ENCODE results near the gene PRKRA.
"Not testable (repeated sequence)": the region's sequence is repeated elsewhere in the genome, so short reads cannot be mapped to it uniquely, and the experiment has no call there.

PRKRA gene
- 19.8 to 40.1 (median 29.1) reads per million in 17 experiments for total RNA-seq

DNA sequence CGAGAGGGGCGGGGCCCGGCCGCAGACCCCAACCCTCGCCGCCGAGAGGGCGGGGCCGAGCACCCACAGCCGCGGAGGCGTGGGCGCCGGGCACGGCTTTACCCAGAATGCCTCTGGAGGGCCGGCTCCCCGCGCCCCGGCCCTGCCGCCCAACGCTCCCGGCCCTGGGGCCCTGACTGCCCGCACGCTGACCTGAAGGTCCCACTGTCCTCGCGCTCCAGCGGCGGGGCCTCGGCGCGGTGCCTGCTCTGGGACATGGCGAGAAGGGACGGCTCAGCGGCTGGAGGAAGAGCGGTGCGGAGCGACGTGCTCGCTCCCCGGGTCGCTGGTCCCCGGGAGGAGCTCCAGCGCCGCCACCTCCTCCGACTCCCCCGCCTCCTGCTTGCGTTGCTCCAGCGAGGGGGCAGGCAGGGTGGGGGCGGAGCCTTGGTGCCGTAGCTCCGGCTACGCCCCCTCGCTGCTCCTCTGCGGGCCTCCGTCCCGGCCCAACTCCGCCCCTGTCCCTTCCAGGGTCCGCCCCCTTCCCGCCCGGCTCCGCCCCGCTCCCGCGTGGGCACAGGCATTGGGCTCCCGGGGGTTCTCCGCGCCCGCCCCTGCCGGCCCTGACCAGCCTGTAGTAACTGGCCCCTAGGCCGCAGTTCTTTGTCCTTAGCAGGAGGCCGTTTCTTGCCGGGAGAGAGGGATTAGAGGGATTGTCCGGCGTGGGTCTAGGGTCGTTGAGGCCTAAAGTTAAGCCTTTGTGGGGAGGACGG lies at the start of gene PRKRA, which contains the start of gene PJVK:
Gene PRKRA (minus strand): TSS at position 402 of the 752 bp plus-strand sequence. CDS start 145 bp downstream, at position 257.
Gene PJVK (plus strand): TSS at position 605 of the 752 bp plus-strand sequence. CDS start 2,032 bp downstream, outside the sequence.
- DNase-seq, result peak; percentile 98 to 100 (median 98)

DNA sequence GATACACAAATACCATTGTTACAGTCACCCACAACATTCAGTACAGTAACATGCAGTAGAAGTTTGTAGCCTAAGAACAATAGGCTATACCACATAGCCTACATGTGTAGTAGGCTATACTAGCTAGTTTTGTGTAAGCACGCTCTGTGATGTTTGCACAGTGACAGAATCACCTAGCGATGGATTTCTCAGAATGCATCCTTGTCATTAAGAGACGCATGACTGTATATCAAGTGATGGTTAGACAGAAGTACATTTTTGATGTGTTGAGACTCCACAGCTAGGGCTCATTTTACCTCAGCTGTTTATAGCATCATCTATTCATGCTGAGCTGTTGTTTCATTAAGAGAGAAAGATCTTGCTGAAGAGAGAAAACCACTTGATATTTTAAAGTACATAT lies 48.7 kb upstream of the PRKRA start:
- no peak for DNase-seq

DNA sequence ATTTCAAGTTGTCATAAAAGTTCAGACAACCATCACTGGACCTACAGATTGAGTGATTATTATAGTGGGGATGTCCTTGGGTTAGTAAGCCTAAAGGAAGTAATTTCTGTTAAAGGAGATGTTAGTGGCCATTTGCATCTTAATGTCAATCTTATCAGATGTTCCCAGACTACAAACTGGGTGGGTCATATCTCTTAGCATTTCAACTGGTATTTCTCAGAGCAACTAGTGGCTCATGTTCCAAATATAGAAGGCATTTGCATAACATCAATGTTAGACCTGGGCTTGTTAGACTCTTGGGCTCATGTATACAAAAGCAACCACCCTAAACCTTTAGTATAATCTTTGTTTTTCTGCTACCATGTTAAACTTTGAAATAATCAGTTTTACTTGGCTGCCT lies 47.2 kb upstream of the PRKRA start:
- no peak for DNase-seq

DNA sequence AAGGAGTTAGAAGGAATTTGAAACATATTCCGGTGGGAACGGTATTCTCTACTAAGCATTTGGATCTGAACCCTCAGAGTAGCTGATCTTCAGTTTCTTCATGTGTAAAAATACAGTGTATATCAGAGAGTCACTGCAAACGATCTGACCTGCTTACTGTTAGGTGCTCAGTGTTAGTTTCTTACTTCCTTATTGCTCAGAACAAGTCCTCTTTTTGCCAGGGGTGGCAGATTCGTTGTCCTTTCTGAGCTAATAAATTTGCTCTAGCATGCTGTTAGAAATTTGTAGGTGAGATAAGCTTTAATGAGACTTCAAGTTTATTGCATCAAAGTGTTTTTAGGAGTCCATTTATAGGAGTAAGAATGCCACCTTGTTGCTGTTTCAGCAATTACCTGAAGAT lies 45.1 kb upstream of the PRKRA start:
- no peak for DNase-seq

DNA sequence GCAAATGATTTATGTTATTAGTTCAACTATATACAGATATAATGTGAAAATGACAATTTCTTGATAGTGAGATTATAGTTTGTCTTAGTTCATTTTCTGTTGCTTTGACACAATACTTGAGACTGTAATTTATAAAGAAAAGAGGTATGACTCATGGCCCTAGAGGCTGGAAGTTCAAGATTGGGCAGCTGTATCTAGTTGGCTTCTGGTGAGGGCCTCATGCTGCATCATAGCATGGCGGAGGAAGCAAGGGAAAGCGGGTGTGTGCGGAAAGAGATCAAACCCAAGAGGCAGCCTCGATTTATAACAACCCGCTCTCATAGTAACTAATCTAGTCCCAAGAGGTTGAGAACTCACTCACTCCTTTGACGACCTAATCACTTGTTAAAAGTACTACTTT lies 40.6 kb upstream of the PRKRA start:
- no peak for DNase-seq

DNA sequence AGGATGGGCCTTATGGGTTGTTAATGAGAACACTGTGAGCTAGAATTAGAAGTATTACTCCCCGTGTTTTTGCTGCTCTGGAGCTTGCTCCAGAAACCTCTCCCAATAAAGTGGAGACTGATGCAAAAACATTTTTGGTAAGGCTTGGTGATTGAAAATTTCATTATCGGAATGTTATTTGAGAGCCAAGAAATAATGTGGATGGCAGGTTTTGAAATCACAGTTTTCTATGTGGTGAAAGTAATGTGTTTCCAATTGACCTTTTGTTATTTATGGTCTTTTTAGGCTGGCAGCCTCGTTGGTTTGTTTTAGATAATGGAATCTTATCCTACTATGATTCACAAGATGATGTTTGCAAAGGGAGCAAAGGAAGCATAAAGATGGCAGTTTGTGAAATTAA lies 34.4 kb upstream of the PRKRA start:
- no peak for DNase-seq

DNA sequence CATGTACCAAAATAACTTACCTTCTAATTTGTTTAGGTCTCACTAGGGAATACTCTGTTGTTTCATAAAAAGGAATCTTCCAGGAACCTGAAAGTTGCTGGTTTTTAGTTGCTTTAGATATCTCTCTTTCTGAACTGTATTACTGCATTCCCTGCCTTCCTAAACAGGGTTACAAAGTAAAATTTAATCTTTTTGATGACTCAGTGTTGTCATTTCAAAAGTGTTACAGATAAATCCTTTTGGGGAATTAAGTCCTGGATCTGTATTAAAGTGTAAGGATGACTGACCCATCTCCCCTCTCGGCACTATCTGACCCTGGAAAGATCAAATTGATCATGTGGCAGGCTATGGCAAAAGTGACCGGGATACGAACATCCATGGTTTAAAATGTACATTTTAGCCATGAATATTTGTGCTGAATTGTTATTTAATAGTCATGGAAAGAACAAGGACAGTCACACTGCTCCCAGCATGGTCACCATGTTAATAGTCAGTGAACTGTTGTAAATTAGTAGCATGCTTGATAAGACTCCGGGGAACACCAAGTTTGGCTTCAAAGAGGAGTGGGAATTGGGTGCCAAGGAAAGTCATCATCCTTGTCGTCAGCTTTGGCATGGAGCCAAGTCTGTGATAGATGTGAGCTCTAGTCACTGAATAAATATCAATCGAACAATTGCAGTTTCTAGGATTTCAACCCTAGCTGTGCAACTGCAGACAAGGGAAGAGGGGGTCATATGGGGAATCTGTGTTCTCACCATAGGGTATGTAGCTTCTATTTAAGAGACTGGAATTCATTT lies 33.5 kb upstream of the PRKRA start:
- DNase-seq, result no peak

DNA sequence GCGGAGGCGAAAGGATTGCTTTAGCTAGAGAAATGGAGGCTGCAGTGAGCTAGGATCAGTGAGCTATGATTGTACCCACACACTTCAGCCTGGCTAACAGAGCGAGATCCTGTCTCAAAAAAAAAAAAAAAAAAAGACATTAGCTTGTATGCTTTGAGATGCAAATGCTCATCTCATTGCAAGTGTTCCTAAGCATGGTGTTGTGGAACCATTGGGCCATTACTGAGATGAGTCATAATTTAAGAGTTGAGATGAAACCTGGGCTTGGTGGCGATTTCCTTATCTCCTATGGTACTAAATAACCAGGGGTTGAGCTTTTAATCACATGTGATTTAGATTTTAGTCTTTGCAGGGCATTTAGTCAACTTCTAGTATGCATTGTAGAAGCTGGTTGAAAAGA lies 31.5 kb upstream of the PRKRA start:
- DNase-seq, result peak in 1 of 4 experiments; percentile 11

DNA sequence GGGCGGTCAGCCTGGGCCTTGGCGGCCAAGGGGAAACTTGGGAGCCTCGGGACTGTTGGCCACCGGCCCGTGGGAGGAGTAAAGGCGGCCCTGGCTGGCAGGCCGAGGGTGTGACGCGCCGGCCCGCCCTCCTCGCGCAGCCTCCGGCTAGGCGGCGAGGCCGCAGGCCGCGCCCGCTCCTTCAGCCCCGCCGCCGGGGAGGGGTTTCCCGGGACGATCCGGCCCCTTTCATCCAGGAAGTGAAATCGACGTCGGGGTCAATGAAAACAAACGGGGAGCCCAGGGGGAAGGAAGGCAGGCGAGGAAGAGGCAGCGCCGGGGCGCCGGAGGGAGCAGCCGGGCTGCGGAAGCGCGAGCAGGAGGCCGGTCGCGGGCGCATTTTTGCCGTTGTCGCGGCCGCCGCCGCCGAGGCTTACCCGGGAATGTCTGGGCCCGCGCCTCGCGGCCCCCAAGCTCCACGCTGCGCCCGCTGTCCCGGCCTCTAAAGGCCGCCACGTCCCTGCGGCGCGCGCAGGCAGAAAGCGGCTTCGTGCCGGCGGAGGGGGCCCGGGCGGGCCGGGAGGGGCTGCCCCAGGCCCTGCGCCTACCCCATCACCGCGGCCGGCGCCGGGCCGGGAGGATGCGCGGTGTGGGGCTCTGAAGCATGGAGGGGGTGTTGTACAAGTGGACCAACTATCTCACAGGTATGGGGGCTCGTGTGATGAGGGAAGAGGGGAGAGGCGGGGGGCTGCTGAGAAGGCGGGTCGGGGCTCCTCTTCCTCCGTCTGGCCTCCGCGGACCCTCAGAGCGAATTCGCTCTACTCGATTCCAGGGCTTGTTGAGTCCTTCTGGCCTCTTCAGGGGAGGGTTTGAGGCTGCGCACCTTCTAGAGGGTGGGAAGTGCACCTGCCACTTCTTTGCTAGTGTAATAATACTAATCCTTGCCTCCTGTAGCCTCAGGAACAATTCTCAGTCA lies 29.5 kb upstream of the PRKRA start, which contains the start of gene PLEKHA3:
Gene PLEKHA3 (plus strand): TSS at position 231 of the 955 bp plus-strand sequence. CDS start 413 bp downstream, at position 644.
- peak; percentile 98 to 99 (median 99) for DNase-seq

DNA sequence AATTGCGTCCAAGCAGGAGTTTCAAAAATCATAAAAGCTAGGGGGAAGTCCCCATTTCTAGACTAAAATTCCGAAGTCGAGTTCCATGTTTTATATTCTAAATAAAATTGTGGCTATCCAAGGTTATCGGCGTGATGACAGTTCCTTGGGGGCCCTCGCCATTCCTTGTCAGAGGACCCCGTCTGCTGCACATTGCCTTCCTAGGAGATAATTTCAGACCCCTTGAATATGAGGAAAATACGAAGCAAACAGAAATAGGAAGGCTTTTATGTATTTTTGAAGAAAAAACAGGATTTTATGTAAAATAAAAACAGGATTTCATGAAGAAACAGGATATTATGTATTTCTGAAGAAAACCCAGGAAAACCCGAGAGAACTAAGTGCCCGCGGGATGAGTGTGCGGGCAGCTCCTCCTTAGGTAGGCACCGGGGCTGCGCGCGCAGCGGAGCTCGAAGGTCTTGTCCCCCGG lies 28.8 kb upstream of the PRKRA start:
- DNase-seq, result no peak

DNA sequence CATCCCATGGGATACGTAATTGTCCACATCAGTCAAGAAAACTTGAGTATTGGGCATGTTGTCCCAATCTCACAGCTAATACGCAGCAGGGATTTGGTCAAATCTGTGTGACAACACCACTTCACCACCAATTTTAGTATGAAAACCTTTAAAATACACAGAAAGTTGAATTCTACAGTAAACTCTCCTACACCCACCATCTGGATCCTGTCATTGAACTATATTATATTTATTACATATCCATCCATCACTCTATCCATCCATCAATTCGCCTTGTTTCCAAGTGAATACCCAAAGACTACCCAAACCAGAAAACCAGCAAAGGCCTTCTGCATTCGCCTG lies 28.3 kb upstream of the PRKRA start:
- no peak for DNase-seq

DNA sequence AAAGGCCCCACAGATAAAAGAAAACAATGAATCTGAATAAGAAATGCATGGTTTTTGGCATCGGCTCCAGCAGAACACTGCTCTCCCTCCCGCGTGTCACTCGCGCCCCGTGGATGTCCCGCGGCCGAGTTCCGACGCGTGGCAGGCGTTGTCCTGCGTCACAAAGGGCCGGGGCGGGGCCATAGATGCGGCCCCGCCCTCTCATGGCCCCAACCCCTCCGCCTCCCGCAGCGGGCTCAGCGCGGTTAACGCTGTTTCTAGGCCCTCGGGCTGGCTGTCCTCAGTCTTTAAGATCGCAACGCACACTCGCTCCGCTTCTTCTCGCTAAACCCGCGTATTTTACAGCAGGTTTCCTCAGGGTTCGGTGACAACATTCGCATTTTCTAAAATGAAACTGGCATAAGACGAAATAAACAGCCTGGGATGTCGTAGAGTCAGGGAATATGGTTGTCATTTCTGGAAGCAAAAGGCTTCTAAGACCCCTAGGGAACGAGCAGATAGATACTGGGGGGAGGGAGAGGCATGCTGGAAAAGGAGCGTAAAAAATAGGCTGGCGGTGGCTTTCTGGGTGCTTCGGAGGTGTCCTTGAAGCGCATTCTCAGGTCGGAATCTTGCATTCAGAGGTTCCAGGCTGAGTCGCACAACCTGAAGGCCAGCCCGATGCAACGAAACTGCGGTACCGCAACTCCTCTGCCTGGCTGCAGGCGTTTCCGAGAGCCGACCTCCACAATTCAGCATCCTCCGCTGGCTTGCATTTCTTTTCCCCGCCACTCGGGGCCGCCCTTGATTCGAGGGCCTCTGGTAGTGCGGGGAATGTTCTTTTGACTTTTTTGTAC lies 27.7 kb upstream of the PRKRA start, which contains the start of gene FKBP7:
Gene FKBP7 (minus strand): TSS at position 162 of the 836 bp plus-strand sequence. CDS start 101 bp downstream, at position 61.
- DNase-seq, result peak; percentile 87 to 96 (median 94)

DNA sequence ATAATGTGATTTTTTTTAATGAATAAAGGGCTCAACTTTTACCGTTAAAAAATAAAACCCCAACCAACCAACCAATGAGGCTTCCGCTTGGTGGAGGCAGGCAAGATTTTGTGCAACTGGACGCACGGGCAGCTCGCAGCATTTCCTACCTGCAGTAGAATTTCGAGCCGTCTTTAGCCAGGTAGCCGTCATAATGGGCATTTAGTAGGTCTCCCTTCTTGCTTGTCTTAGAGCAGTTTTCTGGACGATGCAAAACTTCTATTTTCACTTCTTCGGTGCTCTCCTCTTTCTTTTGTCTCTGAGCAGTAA lies 27.1 kb upstream of the PRKRA start:
- DNase-seq, result peak in 3 of 4 experiments; percentile 23 to 31 (median 31)

DNA sequence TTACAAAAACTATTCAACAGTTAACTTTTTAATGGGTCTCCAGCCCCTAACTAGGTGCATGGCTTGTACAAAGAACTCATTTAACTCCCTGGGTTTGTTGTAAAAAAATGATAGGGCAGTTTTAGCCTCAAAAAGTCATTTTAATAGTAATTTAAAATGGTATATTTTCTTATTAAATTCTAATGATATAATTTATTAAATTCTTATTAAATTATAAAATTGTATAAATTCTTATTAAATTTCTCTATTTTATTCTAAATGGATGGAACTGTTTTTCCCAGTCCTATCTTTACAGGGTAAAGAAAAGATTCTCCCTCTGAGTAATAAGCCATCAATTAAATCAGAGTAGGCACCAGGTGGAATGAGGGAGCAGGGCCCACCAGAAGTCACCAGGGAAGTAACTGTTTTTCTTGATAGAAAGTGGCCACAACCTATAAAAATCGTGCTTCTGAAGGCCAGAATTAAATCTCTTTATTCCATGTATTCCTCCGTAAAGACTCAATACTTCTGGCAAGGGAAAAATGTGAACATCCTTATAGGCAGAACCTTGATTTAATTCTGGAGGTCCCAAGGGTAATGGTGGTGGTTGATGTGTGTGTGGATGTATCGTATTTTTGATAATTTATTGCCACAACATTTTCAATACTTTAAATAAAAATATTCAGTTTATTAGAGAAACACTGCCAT lies 26.6 kb upstream of the PRKRA start:
- no peak for DNase-seq

DNA sequence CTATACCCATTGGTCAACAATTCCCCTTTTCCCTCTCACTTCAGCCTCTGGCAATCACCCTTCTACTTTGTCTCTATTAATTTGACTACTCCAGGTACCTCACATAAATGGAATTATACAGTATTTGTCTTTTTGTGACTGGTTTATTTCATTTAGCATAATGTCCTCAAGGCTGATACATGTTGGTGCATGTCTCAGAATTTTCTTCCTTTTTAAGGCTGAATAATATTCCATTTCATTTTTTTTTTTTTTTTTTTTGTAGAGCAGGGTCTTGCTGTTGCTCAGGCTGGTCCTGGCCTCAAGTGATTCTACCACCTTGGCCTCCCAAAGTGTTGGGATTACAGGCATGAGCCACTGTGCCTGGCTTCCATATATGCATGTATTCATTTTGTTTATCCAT lies 25.5 kb upstream of the PRKRA start:
- no peak for DNase-seq

DNA sequence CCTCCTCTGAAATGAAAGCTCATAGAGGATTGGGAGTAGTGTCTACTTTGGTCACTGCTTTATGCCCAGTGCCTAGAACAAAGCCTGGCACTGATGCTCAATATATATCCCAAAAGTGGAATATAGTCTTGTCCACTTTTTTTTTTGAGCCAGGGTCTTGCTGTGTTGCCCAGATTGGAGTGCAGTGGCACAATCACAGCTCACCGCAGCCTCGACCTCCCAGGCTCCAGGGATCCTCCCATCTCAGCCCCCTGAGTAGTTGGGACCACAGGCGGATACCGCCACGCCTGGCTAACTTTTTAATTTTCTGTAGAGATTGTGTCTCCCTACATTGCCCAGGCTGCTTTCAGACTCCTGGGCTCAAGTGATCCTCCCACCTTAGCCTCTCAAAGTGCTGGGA lies 23.6 kb upstream of the PRKRA start:
- DNase-seq, result no peak

DNA sequence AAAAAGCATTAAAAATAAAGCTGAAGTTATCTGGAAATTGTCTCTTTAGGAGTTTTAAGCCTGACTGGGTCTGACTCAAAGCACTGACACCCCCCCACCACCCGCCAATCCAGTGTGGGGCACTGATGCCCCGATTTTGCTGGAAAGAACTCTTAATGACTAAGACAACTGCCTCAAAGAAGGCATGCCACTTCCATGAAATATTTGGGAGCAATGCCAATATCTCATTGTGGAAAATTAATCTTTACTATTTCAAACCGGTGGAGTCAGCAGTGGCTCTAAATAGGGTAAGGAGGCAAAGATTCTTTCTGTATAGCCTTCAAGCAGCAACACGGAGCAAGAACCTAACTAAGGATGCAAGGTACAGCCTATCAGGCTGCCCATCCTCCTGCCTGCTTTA lies 23.0 kb upstream of the PRKRA start:
- no peak for DNase-seq

DNA sequence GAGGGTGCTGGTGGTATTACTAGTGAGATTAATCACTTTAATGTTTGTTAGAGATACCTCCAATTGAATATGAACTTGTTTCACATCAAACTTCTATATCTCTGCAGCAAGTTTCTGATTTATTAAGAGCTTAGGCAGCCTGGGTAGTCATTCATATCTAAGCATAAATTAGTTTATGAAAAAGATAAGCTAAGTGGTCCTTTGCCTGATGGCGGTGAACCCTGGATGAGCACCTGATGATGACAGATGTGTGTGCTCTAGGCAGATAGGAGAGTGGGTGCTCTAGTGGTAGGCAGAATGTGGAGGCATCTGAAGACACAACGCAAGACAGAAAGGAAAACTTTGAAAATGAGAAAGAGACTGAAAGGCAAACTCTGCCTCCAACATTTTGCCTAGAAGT lies 22.4 kb upstream of the PRKRA start:
- no peak for DNase-seq

DNA sequence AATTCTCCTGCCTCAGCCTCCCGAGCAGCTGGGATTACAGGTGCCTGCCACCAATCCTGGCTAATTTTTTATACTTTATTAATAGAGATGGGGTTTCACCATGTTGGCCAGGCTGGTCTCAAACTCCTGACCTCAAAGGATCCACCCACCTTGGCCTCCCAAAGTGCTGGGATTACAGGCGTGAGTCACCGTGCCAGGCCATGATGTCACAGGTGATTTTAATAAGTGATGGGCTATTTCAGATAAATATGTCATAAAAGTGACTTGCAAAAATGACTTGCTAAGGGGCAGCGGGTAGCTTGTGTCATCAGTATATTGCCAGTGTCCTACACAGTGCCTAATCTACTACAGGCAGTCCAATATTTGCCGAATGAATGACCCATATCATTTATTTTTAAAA lies 20.3 kb upstream of the PRKRA start:
- not testable (repeated sequence) for DNase-seq

DNA sequence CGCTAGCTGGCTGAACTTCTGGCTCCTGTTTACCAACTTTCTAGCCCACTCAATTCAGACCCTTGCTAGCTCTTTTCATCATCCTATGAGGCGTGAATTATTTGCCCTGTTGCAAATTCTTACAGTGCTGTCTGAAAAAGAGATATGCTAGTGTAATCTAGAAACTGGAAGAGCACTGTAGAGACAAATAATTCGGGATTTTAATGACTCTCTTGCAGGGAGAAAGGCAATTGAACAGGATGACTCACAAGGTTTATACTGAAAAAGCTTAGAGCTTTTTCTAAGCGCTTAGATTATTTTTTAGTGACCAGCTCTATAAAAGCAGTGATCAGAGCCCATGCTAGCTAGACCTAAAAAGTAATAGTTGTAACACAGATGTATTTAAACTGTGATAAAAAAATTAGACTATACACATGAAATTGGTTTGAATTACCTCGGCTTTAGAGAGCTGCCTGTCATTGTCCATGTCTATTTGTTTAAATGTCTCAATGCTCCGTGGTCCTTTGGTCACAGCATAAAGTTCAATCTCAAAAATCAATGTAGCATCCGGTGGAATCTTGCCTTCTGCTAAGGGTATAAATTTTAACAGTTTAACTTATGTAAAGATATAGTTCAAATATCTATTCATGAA lies 18.4 kb upstream of the PRKRA start:
- no peak for DNase-seq
